ENCODE data around the gene CADM1. TPM values are rescaled to one million over a fixed set of nuclear protein-coding genes. Genes with fewer than 3 reads are reported as not detected.

CADM1 gene
- total and polyA plus RNA-seq, 2 experiments from 2014 or later: 16.5 to 18.0 TPM

- H3K4me1 ChIP-seq (ENCODE audit: insufficient read depth): no peaks in the 10 kb centered on the region
- H4K20me1 ChIP-seq (replicated peaks; ENCODE audit: insufficient read depth): no peaks in the 10 kb centered on the region
- H3K9me2 ChIP-seq (ENCODE audit: insufficient read depth): peaks cover 6% of the 10 kb centered on the region; the same call in 1 of the 2 replicates
- Mint-ChIP-seq H3K27me3 (ENCODE audit: insufficient read depth, low read depth, poor library complexity) (peaks cover 5% of the 10 kb centered on the region), H3K36me3 (ENCODE audit: low read depth) (no peaks in the 10 kb centered on the region), H3K4me1 (peaks cover 7% of the 10 kb centered on the region), H3K4me3 (no peak overlapping the region), H3K27ac (no peak overlapping the region), H3K9me3 (peaks cover 2% of the 10 kb centered on the region; the same call in 2 of the 3 replicates)
- no peaks in the 10 kb centered on the region for H3K36me3 ChIP-seq (ENCODE audit: insufficient read depth)
- H2AFZ ChIP-seq: no peak overlapping the region
- TF ChIP-seq EZH2phosphoT487 (IDR thresholded peaks at IDR 0.05; ENCODE audit: unreplicated experiment) (no peak), ZNF462 (CRISPR knock-in tag; IDR thresholded peaks at IDR 0.05) (no peak), POLR2AphosphoS5 (IDR thresholded peaks at IDR 0.05; ENCODE audit: low read depth) (no peak), CTCF (conservative IDR thresholded peaks at IDR 0.05; ENCODE audit: low read depth in 2 of 2) (no peak), CREB1 (CRISPR knock-in tag; IDR thresholded peaks at IDR 0.05; ENCODE audit: low read depth) (no peak)
- no peak overlapping the region for H3K27ac ChIP-seq (ENCODE audit: low read depth)
- H3F3A ChIP-seq (replicated peaks; ENCODE audit: low read depth): no peaks in the 10 kb centered on the region
- DNase-seq (ENCODE audit: low spot score) (no peak), ATAC-seq (no peak)
- no peak overlapping the region for H3K4me2 ChIP-seq
- no peaks in the 10 kb centered on the region for H3K27me3 ChIP-seq (ENCODE audit: insufficient read depth)
- no peak overlapping the region for H3K4me3 ChIP-seq
- no peaks in the 10 kb centered on the region for H3K79me2 ChIP-seq (replicated peaks; ENCODE audit: insufficient read depth)
Observed at GRCh38 chr11:115145324-115145723, 358.9 kb downstream of the CADM1 start.
